Brain pericyte (primary cell): ENCODE results near the gene SLC30A3.

Source experiments
- DNase-seq: peaks from one replicate; pipeline ENCODE4 v3.0.0-alpha.2; 2012; ENCODE audit warnings: low read depth, low spot score

SLC30A3 gene

GRCh38 chr2:27233341-27233740 lies 29.5 kb downstream of the SLC30A3 start:
- DNase-seq = no peak

DNA sequence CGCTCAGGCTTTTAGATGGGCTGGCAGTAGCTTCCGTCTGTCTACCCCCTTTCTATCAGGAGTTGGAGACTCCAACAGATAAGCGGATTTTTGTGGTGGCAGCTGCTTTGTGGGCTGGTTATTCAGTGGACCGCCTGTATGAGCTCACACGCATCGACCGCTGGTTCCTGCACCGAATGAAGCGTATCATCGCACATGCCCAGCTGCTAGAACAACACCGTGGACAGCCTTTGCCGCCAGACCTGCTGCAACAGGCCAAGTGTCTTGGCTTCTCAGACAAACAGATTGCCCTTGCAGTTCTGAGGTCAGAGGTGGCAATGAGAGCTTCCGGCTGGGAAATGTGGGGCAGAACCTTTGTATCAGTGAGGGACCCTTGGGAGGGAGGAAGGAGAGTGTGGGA lies 30.9 kb downstream of the SLC30A3 start:
- DNase-seq = no peak

GRCh38 chr2:27227501-27227900 lies 35.3 kb downstream of the SLC30A3 start:
- DNase-seq = no peak

GRCh38 chr2:27225526-27225925 lies 37.3 kb downstream of the SLC30A3 start:
- DNase-seq = no peak

GRCh38 chr2:27223416-27223815 lies 39.4 kb downstream of the SLC30A3 start:
- DNase-seq = no peak

GRCh38 chr2:27222407-27222806 lies 40.4 kb downstream of the SLC30A3 start:
- DNase-seq = no peak

DNA sequence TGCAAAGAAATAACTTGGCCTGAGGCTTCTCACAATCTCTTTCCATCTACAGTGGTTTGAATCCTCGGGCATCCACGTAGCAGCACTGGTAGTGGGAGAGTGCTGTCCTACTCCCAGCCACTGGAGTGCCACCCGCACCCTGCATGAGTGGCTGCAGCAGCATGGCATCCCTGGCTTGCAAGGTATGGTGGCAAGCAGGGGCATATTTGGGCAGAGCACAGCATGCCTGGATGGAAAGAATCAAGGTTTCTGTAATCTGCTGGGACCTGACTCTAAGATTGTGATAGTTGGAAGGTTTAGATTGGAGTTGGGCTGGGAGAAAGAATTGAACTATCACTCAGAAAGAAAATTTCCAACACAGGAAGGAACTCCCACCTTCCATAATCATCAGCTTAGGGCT lies 41.7 kb downstream of the SLC30A3 start:
- no peak for DNase-seq

GRCh38 chr2:27220091-27220490 lies 42.8 kb downstream of the SLC30A3 start:
- no peak for DNase-seq

DNA sequence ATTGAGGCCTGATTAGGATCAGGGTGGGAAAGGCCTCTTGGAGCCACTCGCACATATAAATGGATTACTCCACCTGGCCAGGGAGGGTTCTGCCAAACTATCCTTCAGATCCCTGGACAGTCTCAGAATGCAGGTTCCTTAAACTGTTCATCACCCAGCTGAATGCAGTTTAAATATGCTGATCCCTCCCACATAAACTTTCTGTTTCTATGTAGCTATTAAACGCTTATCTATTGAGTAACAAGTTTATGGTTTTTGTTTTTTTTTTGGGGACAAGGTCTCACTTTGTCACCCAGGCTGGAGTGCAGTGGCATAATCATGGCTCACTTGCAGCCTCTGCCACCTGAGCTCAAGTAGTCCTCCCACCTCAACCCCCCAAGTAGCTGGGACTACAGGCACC lies 43.8 kb downstream of the SLC30A3 start:
- no peak for DNase-seq

DNA sequence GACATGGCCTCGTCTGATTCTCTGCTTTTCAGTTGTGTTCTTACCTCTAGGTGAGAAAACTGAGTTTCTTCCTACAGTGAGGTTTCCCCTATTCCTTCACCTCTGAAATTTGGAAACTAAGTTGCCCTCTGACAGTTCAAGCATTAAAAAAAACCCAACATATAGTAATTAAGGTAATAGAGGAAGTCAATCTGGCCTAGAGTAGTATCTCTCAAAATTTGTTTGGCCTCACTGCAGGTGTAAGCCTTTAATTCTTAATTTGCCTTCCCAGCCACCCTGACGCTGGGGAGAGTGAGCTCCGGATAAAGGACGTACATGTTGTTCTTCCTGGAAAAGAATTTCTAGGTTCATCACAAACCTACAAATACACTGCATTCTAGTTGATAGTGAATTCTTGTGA lies 44.2 kb downstream of the SLC30A3 start:
- DNase-seq = no peak

DNA sequence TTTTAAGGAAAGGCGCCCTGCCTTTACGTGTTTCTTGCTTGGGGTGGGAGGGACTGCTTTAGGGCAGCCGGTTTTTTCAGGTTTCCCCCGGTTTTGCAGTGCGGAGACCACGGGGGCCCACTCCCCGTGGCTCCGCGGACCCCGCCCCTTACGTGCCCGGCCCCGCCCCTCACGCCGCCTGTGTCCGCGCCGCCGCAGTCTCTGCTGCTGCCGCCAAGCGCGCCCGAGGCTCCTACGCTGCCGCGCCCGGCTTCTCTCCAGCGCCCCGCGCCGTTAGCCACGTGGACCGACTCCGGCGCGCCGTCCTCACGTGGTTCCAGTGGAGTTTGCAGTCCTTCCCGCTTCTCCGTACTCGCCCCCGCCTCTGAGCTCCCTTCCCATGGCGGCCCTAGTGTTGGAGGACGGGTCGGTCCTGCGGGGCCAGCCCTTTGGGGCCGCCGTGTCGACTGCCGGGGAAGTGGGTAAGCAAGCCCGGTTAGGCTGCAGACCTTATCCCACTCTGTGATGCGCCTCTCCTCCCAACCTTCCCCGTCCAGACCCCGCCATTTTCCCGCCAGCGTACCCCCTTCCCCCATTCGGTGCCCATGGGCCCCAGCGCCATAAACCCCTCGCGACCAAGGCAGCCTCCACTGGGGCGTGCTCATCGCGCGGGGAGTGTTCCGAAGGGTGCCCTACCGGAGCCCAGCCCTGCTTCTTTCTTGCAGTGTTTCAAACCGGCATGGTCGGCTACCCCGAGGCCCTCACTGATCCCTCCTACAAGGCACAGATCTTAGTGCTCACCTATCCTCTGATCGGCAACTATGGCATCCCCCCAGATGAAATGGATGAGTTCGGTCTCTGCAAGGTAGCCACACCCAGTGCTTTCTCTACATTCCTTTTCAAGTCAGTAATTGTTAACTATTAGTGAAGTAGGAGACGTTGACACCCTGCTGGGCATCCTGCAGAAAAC lies 45.4 kb downstream of the SLC30A3 start, which contains the start of gene CAD:
Gene CAD (plus strand): TSS at position 197 of the 949 bp plus-strand sequence. CDS start 183 bp downstream, at position 380.
- DNase-seq = peak; percentile 56

- no peak for DNase-seq
Measured at GRCh38 chr2:27216416-27217137, 46.3 kb downstream of the SLC30A3 start.

DNA sequence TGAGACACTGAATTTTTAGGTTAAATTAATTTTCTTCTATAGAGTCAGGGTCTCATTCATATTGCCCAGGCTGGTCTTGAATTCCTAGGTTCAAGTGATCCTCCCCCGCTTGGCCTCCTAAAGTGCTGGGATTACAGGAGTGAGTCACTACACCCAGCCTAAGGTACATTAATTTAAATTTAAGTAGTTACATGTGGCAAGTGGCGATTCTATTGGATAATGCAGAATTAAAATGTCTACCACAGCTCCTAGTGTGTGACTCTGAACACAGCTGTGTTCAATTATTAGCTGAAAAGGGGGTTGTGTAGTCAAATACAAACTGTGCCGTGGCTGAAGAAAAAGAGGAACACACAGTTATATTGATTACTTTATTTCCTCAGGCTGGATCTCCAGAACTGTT lies 47.9 kb downstream of the SLC30A3 start:
- no peak for DNase-seq

- DNase-seq = no peak
Measured at GRCh38 chr2:27212626-27213471, 50.0 kb downstream of the SLC30A3 start.

DNA sequence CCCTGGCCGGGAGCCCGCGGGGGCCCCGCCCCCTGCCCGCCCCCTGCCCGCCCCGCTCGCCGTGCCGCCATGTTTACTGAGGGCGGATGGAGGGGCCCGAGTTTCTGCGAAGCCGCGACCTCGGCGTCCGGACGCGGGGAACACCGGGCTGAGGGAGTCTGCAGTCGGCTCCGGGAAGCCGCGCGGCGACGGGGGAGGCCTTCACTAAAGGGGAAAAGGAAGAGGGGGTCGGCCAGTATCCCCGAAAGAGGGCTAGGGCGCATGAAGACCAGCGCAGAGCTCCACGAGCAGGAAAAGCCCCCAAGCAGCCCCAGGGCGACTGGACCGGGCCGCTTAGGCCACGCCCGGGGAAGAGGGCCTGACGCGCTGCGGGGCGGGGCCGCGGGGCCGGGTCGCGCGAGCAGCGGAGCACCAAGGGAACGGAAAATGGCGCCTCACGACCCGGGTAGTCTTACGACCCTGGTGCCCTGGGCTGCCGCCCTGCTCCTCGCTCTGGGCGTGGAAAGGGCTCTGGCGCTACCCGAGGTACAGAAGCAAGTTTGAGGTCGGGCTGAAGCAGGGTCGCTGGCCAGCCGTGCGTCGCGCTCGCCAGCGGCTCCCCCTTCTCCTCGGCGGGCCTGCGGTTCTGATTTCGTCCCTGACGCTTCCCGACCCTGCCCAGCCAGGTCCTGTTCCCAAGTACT lies 50.8 kb downstream of the SLC30A3 start, which contains the start of the genes ATRAID and SLC5A6:
Gene ATRAID (plus strand): TSS at position 99 of the 683 bp plus-strand sequence. CDS start 328 bp downstream, at position 427.
Gene SLC5A6 (minus strand): TSS at position 326 of the 683 bp plus-strand sequence. CDS start 4,618 bp downstream, outside the sequence.
- peak; percentile 58 for DNase-seq

- no peak for DNase-seq
Measured at GRCh38 chr2:27211241-27211942, 51.5 kb downstream of the SLC30A3 start.

GRCh38 chr2:27209621-27210401 lies 53.0 kb downstream of the SLC30A3 start:
- DNase-seq = no peak

DNA sequence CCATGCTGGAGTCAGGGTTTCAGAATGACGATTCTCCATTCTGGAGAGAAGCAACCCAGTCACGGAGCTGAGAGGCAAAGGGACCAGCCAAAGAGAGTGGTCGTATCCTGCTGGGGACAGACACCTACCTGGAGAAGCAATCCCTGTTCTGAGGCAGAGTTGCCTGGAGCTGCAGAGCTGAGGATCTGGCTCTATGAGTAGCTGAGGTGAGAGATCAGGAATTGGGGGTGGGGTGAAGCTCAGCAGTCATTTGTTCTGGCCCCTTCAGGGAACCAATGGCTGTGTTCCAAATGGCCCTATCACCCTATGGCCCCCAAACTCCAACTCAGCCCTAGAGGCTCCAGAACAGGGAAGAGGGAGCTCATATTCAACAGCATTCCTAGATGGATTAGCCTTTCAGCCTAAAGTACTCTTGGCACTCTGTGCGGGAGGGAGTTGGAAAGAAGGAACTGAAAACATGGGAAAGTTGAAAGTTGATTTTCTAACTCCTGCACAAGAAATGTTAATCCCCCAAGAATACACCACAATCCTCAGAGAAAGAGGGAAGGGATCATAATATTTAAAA lies 54.3 kb downstream of the SLC30A3 start:
- no peak for DNase-seq

DNA sequence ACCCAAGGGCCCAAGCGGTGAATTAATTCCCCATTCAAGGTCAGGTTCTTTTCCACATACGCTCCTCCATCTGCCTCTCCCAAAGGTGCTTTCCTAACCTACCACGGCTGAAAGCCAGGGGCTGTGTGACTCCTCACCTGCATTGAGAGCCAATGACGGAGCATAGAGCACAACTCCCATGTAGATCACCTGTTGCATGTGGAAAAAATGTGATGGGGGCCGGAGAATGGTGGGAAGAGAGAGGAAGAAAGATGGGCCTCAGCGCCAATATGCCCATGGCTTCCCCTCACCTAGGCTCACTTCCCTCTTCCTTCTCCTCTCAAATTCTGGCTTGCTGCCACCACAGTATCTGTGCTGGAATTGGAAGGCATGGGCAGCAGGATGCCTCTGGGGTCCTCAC lies 56.5 kb downstream of the SLC30A3 start:
- no peak for DNase-seq
